GM06990 (cell line): ENCODE data around the gene PRUNE2.
"Not testable (repeated sequence)": the region's sequence is repeated elsewhere in the genome, so short reads cannot be mapped to it uniquely, and the experiment has no call there.

Source experiments
- DNase-seq: peaks from one replicate; pipeline ENCODE4 v3.0.0-alpha.2; 2011; ENCODE audit not compliant: insufficient read length; ENCODE audit errors: extremely low read depth
- H3K27me3 ChIP-seq: replicated peaks from 2 replicates; pipeline ENCODE4 v1.6.0; 2011; ENCODE audit warnings: low read length; ENCODE audit not compliant: control insufficient read depth, insufficient read depth
- H3K36me3 ChIP-seq: 2 replicates; pipeline ENCODE4 v1.5.1; 2011; ENCODE audit warnings: low read length; ENCODE audit not compliant: control insufficient read depth, insufficient read depth
- H3K4me3 ChIP-seq: replicated peaks from 2 replicates; pipeline ENCODE4 v1.5.1; 2011; ENCODE audit warnings: low read depth, mild to moderate bottlenecking, control low read depth, low read length
- CTCF ChIP-seq: IDR thresholded peaks from 2 replicates; pipeline ENCODE4 v1.5.1; 2011; ENCODE audit warnings: low read length, control low read depth, mild to moderate bottlenecking, inconsistent platforms; ENCODE audit not compliant: insufficient read depth, poor library complexity, severe bottlenecking

Gene PRUNE2

GRCh38 chr9:76676857-76677256 is 229.1 kb downstream of the PRUNE2 start:
- H3K4me3 ChIP-seq = no peak overlapping the region
- no peaks in the 10 kb centered on the region for H3K36me3 ChIP-seq
- no peaks in the 10 kb centered on the region for H3K27me3 ChIP-seq
- DNase-seq = no peak
- TF ChIP-seq CTCF = no peak

GRCh38 chr9:76667521-76667957 is 238.4 kb downstream of the PRUNE2 start:
- Histone ChIP-seq H3K4me3 (no peak overlapping the region), H3K36me3 (no peaks in the 10 kb centered on the region), H3K27me3 (no peaks in the 10 kb centered on the region; the same call in 1 of the 2 replicates)
- no peak for TF ChIP-seq CTCF
- DNase-seq = no peak

GRCh38 chr9:76665966-76666365 is 239.9 kb downstream of the PRUNE2 start:
- DNase-seq, H3K4me3 ChIP-seq, H3K36me3 ChIP-seq, H3K27me3 ChIP-seq: not testable (repeated sequence)
- TF ChIP-seq CTCF = peak; percentile 58

GRCh38 chr9:76665458-76665857 is 240.5 kb downstream of the PRUNE2 start:
- Histone ChIP-seq H3K4me3 (no peak overlapping the region), H3K36me3 (no peaks in the 10 kb centered on the region), H3K27me3 (no peaks in the 10 kb centered on the region; the same call in 1 of the 2 replicates)
- no peak for TF ChIP-seq CTCF
- no peak for DNase-seq

GRCh38 chr9:76664120-76664519 is 241.8 kb downstream of the PRUNE2 start:
- Histone ChIP-seq H3K4me3 (no peak overlapping the region), H3K36me3 (no peaks in the 10 kb centered on the region), H3K27me3 (no peaks in the 10 kb centered on the region; the same call in 1 of the 2 replicates)
- DNase-seq = no peak
- no peak for TF ChIP-seq CTCF
